K562 (cell line): Measurements from ENCODE around the gene KIF26B. TPM values are rescaled to one million over a fixed set of nuclear protein-coding genes. Genes with fewer than 3 reads are reported as not detected.

Source experiments
- ATAC-seq: fragments of 200-7000 bp; cut with Tn5 transposase; 3 replicates; pipeline ENCODE4 v1.9.1; 2020; ENCODE audit warnings: moderate library complexity
- BruUV-seq: library from RNA; stranded (reverse); fragments of 400-500 nt; replicated peaks from 2 replicates; lab custom pipeline; 2021; lab: Mats Ljungman, UMichigan
- CTCF ChIA-PET: fragments of 300-600 bp; formaldehyde crosslinking; extraction: SDS; loops from one replicate; lab custom pipeline; 2021; ENCODE audit warnings: low intra/inter-chr PET ratio; lab: Yijun Ruan, JAX
- POLR2A ChIA-PET: fragments of 300-600, 350-650 bp; sonication (Branson Sonifier 250); formaldehyde crosslinking; extraction: SDS; loops from one replicate; lab custom pipeline; 2021; ENCODE audit warnings: antibody characterized with exemption, inconsistent platforms; lab: Yijun Ruan, JAX
- DNase-seq, 4 experiments: peaks; one replicate each; pipeline versions ENCODE4 v3.0.0 to v3.0.0-alpha.2; 2011 to 2018; ENCODE audit warnings: low spot score in 3 of 4, mixed read lengths in 3 of 4; ENCODE audit errors: extremely low read depth in 1 of 4
- FAIRE-seq: peaks from 2 replicates; lab custom pipeline; 2011; peaks lifted over from hg19 to GRCh38; lab: Jason Lieb, UNC
- H2AFZ ChIP-seq: 2 replicates; pipeline ENCODE4 v1.6.0; 2011; ENCODE audit warnings: low read depth, low read length, control low read depth, inconsistent platforms
- H3K27ac ChIP-seq: fragments of 200-600 bp; 3 replicates; pipeline ENCODE4 v1.8.0; 2011; ENCODE audit warnings: low read depth, mild to moderate bottlenecking, control low read depth, inconsistent platforms, low read length, moderate library complexity, mixed read lengths; ENCODE audit errors: extremely low read depth
- H3K27me3 ChIP-seq, 2 experiments: fragments of 300-600 bp in 1 of 2; 2 replicates in 1 of 2; 3 replicates in 1 of 2; pipeline versions ENCODE4 v1.6.0 to v1.8.0; 2011; ENCODE audit warnings: inconsistent platforms in 2 of 2, low read length in 2 of 2, mild to moderate bottlenecking in 1 of 2, mixed read lengths in 1 of 2, moderate library complexity in 1 of 2; ENCODE audit not compliant: control insufficient read depth in 2 of 2, insufficient read depth in 2 of 2
- H3K36me3 ChIP-seq: fragments of 300-600 bp; 3 replicates; pipeline ENCODE4 v1.8.0; 2011; ENCODE audit warnings: mild to moderate bottlenecking, low read length, inconsistent platforms; ENCODE audit not compliant: control insufficient read depth, insufficient read depth
- H3K4me1 ChIP-seq, 2 experiments: fragments of 200-600 bp in 1 of 2; replicated peaks in 1 of 2; 2 replicates in 1 of 2; 3 replicates in 1 of 2; pipeline versions ENCODE4 v1.5.1 to v1.8.0; 2011; ENCODE audit warnings: inconsistent platforms in 2 of 2, low read length in 2 of 2, mild to moderate bottlenecking in 1 of 2, mixed read lengths in 1 of 2, moderate library complexity in 1 of 2; ENCODE audit not compliant: control insufficient read depth in 2 of 2, insufficient read depth in 2 of 2
- H3K4me2 ChIP-seq: 2 replicates; pipeline ENCODE4 v1.6.1; 2011; ENCODE audit warnings: low read length, control low read depth, inconsistent platforms, mixed read lengths; ENCODE audit not compliant: insufficient read depth
- H3K4me3 ChIP-seq: fragments of 200-600 bp; sonication (generic), shearing (Covaris generic); 2 replicates; pipeline ENCODE4 v1.5.1; 2016; ENCODE audit warnings: control low read depth, inconsistent platforms
- H3K79me2 ChIP-seq: fragments of 200-600 bp; 3 replicates; pipeline ENCODE4 v1.8.0; 2011; ENCODE audit warnings: low read length, inconsistent platforms; ENCODE audit not compliant: control insufficient read depth, insufficient read depth
- H3K9ac ChIP-seq, 2 experiments: 2 replicates each; pipeline versions ENCODE4 v1.6.0 to v1.6.1; 2011; ENCODE audit warnings: low read depth in 2 of 2, low read length in 2 of 2, control low read depth in 1 of 2, inconsistent platforms in 1 of 2, mild to moderate bottlenecking in 1 of 2, mixed read lengths in 1 of 2; ENCODE audit not compliant: insufficient read depth in 1 of 2
- H3K9me1 ChIP-seq: one replicate; pipeline ENCODE4 v1.6.0; 2011; ENCODE audit warnings: inconsistent platforms, mild to moderate bottlenecking, low read length, moderate library complexity; ENCODE audit not compliant: control insufficient read depth, insufficient read depth
- H3K9me3 ChIP-seq: replicated peaks from 2 replicates; pipeline ENCODE4 v1.5.1; 2011; ENCODE audit warnings: low read depth, low read length, inconsistent platforms; ENCODE audit not compliant: control insufficient read depth, insufficient read depth
- H4K20me1 ChIP-seq: replicated peaks from 2 replicates; pipeline ENCODE4 v1.6.1; 2011; ENCODE audit warnings: low read length, inconsistent platforms, mixed read lengths; ENCODE audit not compliant: control insufficient read depth, insufficient read depth
- EZH2 ChIP-seq: IDR thresholded peaks from 2 replicates; pipeline ENCODE4 v1.6.1; 2012; ENCODE audit warnings: low read depth, mild to moderate bottlenecking, inconsistent platforms, low read length, borderline replicate concordance
- PCBP1 ChIP-seq: fragments of 200-400 bp; formaldehyde crosslinking; IDR thresholded peaks from 2 replicates; pipeline ENCODE4 v1.6.1; 2018; ENCODE audit warnings: mild to moderate bottlenecking, low read depth, low read length; ENCODE audit not compliant: poor library complexity, severe bottlenecking
- SFPQ ChIP-seq: fragments of 200-400 bp; formaldehyde crosslinking; IDR thresholded peaks from 2 replicates; pipeline ENCODE4 v1.6.1; 2017; ENCODE audit warnings: mild to moderate bottlenecking, low read depth, low read length, moderate library complexity
- WGBS: fragments of 100-300 bp; shearing (Covaris generic); methylation state at CpG from one replicate; pipeline ENCODE4 v1.1.6; 2016; ENCODE audit warnings: low coverage, mixed read lengths; ENCODE audit not compliant: insufficient coverage; ENCODE audit errors: missing lambda C conversion rate; 5-methylcytosine and 5-hydroxymethylcytosine counted together
- in situ Hi-C: fragments of 300-500 bp; cut with MboI; formaldehyde crosslinking; loops from 4 replicates; pipeline ENCODE4 v1.15.0; 2018; ENCODE audit warnings: inconsistent platforms, mixed read lengths
- intact Hi-C: fragments of 100-400 bp; cut with micrococcal nuclease; formaldehyde crosslinking; loops from 2 replicates; pipeline ENCODE4 v1.14.2; 2022
- polyA plus RNA-seq, 8 experiments: library from polyadenylated mRNA; depleted of rRNA in 4 of 8; stranded (reverse) in 5 of 8; unstranded in 3 of 8; fragments of >200 nt; fragmentation: Nextera tagmentation in 2 of 8; fragmentation: Illumina TruSeq in 1 of 8; extraction: Ambion mirVana in 2 of 8; extraction: Trizol in 1 of 8; gene quantifications; 2 replicates each; pipeline versions ENCODE4 v1.2.1 to v1.2.3, GENCODE V29; 2011 to 2014; ENCODE audit warnings: inconsistent platforms in 1 of 8, missing spikeins in 1 of 8
- total RNA-seq, 7 experiments: library from RNA; depleted of rRNA in 6 of 7; stranded (reverse); fragments of >200 nt in 6 of 7; fragmentation: Illumina TruSeq in 2 of 7; extraction: Trizol in 2 of 7; gene quantifications; 2 replicates each; pipeline versions ENCODE4 v1.2.1 to v1.2.3, GENCODE V29; 2011 to 2021; ENCODE audit warnings: low replicate concordance in 1 of 7
- TF ChIP-seq, protein P1 (sequence below): fragments of 450-650 bp; formaldehyde crosslinking; IDR thresholded peaks from 2 replicates; pipeline ENCODE4 v1.4.0; 2020; ENCODE audit warnings: mild to moderate bottlenecking, mixed read lengths

KIF26B gene
- total and polyA plus RNA-seq, 9 of the 15 experiments (the other 6 are each of a cell fraction or from before 2014, with no cell fraction given), result 0.02 to 0.08 (median 0.03) TPM; not detected in 6

GRCh38 chr1:245691897-245692296 is 537.1 kb downstream of the KIF26B start:
- H2AFZ ChIP-seq, result no peak overlapping the region
- no peak overlapping the region for H3K4me3 ChIP-seq
- CTCF ChIA-PET, result no interaction called here
- peaks cover 0 to 15% of the 10 kb centered on the region in 2 experiments; a peak in 1 of 5 replicates for H3K4me1 ChIP-seq
- H3K27me3 ChIP-seq, result peaks cover 57 to 95% of the 10 kb centered on the region in 2 experiments; a peak in 4 of 5 replicates
- H3K9ac ChIP-seq, result no peak overlapping the region
- BruUV-seq, result no TSS peak
- H3K27ac ChIP-seq, result no peak overlapping the region
- no peaks in the 10 kb centered on the region for H3K9me1 ChIP-seq
- POLR2A ChIA-PET, result interaction anchor here (1.2 kb wide), 1 partner anchor 10 kb away, joined by 3 read pairs; no protein-coding TSS in a partner anchor
- no peaks in the 10 kb centered on the region for H3K79me2 ChIP-seq
- no peaks in the 10 kb centered on the region; the same call in none of the 2 replicates for H4K20me1 ChIP-seq
- no peaks in the 10 kb centered on the region for H3K36me3 ChIP-seq
- ATAC-seq (no peak), FAIRE-seq (no peak), DNase-seq (no peak)
- in situ Hi-C loops, result no loop called here
- intact Hi-C loops, result no loop called here
- H3K9me3 ChIP-seq, result no peaks in the 10 kb centered on the region
- WGBS, result 3% methylated on average over 3 of the region's 3 CpGs
- H3K4me2 ChIP-seq, result no peak overlapping the region
- TF ChIP-seq, protein P1, sequence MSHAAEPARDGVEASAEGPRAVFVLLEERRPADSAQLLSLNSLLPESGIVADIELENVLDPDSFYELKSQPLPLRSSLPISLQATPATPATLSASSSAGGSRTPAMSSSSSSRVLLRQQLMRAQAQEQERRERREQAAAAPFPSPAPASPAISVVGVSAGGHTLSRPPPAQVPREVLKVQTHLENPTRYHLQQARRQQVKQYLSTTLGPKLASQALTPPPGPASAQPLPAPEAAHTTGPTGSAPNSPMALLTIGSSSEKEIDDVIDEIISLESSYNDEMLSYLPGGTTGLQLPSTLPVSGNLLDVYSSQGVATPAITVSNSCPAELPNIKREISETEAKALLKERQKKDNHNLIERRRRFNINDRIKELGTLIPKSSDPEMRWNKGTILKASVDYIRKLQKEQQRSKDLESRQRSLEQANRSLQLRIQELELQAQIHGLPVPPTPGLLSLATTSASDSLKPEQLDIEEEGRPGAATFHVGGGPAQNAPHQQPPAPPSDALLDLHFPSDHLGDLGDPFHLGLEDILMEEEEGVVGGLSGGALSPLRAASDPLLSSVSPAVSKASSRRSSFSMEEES (CRISPR knock-in tag), result peak; percentile 72
- TF ChIP-seq PCBP1, result no peak

DNA sequence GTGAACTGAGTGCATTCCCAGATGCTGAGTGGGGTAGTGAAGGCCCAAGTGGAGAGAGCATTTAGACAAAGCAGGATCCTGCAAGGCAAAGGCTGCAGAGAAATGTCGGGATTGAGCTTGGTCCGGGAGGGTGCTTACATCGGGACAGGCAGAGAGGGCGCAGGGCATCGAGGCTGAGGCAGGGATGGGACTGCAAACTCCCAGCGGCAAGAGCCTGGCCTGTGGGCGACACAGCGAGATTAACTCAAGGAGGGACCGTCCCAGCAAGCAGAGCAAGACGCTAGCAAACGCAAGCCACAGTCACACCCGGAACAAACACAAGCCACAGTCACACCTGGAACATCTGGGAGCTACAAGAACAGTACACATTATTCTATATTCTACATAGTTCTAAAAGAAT is 537.5 kb downstream of the KIF26B start:
- H3K27ac ChIP-seq, result no peak overlapping the region

More for the DNA sequence above, 537.5 kb downstream of the KIF26B start:
- FAIRE-seq, result no peak
- ATAC-seq, result no peak
- TF ChIP-seq EZH2 (0 out of 2 replicates have a peak, but pooled peaks have one; percentile 9), SFPQ (no peak)
- H3K4me2 ChIP-seq, result no peak overlapping the region
- in situ Hi-C loops (no loop called here), intact Hi-C loops (no loop called here)
- DNase-seq, result no peak
- ChIA-PET CTCF (no interaction called here), POLR2A (interaction anchor here (1.2 kb wide), 1 partner anchor 9 kb away, joined by 3 read pairs; no protein-coding TSS in a partner anchor)
- H3K4me3 ChIP-seq, result no peak overlapping the region
- no peak overlapping the region; a peak in 1 of 4 replicates for H3K9ac ChIP-seq
- peaks cover 56 to 95% of the 10 kb centered on the region in 2 experiments; a peak in 4 of 5 replicates for H3K27me3 ChIP-seq
- no peaks in the 10 kb centered on the region for H3K79me2 ChIP-seq
- H3K9me1 ChIP-seq, result no peaks in the 10 kb centered on the region
- no peaks in the 10 kb centered on the region; the same call in none of the 2 replicates for H4K20me1 ChIP-seq
- no TSS peak for BruUV-seq
- H3K4me1 ChIP-seq, result peaks cover 0 to 14% of the 10 kb centered on the region in 2 experiments; a peak in 1 of 5 replicates
- no peak overlapping the region for H2AFZ ChIP-seq
- 0% methylated on average over 12 of the region's 12 CpGs for WGBS
- no peaks in the 10 kb centered on the region for H3K36me3 ChIP-seq
- H3K9me3 ChIP-seq, result no peaks in the 10 kb centered on the region
